Measurements from ENCODE around the gene TPI1.

DNA sequence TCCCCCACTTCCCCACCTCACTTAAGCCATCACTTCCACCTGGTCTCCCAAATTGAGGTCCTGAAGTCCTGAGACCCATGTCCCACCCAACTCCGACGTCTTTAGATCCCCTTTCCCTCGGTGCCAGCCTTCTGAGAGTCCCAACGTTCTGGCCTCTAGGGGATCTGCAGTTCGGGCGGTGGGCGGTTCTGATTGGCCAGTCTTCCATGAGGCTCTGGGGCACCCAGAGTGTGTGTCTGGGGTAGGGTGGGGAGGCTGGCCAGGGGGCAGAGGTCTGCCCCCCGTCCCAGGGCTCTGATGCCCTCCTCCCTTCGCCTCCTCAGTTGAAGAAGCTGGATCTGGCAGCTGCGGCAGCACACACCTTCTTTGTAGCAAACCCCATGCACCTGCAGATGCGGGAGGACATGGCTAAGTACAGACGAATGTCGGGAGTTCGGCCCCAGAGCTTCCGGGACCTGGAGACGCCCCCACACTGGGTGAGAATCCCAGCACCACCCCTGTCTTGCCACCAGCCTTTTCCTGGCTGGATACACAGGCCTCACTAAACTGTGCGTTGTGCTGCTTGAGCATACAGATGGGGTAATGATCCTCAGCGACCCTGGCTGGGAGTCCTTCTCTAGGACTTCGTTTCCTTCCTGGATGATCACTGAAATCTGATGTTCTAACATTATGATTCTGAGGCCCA is 37.7 kb upstream of the TPI1 start:
- TF ChIP-seq CTCF (IDR thresholded peaks at IDR 0.05; ENCODE audit: low read length) (no peak), EZH2 (IDR thresholded peaks at IDR 0.05; ENCODE audit: borderline replicate concordance, low read length) (no peak)

Measured in OCI-LY1 (cell line).